Hippocampal formation (tissue), 2 donors: ENCODE results near the gene OPCML.
A peak's percentile ranks its signal among the peaks of the same experiment; 100 is the strongest.

Experiments
- DNase-seq, 2 donors: peaks; one replicate each; lab custom pipeline; 2025; lab: John Stamatoyannopoulos, UW

OPCML gene

GRCh38 chr11:133531971-133532651, at the start of gene OPCML:
Gene OPCML, minus strand, starts transcription at chr11:133532501.
- DNase-seq: peak in 1 of 2 donors; percentile 33

DNA sequence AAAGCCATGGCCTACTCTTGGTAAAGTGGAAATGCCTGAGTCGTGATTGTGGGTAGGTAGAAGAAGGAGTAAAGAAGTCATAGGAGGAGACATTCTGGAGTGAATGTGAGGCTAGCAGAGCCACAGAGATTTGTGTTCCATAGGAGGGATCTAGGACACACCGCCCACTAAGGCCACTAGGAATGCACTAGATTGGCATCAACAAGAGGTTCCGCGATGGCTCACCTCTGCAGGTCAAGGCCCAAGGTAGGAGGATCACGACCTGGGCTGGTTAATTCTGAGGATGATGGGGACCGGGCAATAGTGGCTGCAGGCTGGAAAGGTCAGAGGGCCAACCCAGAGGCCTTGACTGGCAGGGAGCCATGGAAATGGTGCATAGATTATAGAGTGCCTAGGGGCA, 48.8 kb upstream of the OPCML start:
- DNase-seq: no peak

- DNase-seq: no peak
Observed at GRCh38 chr11:133579165-133580031, 47.1 kb upstream of the OPCML start.

DNA sequence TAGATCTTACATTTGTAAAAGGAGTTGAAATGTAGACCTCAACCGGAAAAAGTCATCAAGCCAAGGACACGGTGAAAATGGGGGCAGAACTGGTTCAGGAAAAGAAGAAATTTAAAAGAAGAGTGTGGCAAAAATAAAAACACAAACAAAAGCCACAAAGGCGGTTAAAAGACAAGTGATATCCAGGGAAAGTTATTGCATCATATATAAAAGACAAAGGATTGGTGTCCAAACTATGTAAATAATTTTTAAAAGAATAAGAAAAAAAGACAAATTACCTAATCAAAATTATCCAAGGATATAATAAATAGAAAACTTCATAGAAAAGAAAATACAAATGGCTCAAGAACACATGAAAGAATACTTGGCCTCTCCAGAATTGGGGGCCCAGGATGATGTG, 45.1 kb upstream of the OPCML start:
- no peak for DNase-seq

DNA sequence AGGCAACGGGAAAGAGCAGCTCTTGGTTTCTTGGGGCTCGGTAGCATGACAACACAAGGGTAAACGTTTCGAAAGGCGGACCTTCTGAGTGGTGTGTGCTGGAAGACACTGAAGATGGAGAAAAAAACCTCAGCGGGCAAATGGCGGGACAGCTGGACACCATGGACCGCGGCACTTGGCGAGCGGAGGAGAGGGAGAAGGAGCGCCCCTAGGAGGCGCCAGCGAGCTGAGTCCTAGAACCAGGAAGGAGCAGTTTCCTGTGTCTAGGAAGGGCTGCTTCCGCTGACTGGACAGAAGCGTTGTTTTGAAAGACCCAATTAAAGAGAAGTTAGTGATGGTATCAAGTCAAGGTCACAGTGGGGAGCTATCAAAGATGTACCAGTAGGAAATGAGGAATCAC, 44.0 kb upstream of the OPCML start:
- no peak for DNase-seq

GRCh38 chr11:133573081-133573480, 40.8 kb upstream of the OPCML start:
- DNase-seq: no peak

GRCh38 chr11:133570376-133570775, 38.1 kb upstream of the OPCML start:
- no peak for DNase-seq

DNA sequence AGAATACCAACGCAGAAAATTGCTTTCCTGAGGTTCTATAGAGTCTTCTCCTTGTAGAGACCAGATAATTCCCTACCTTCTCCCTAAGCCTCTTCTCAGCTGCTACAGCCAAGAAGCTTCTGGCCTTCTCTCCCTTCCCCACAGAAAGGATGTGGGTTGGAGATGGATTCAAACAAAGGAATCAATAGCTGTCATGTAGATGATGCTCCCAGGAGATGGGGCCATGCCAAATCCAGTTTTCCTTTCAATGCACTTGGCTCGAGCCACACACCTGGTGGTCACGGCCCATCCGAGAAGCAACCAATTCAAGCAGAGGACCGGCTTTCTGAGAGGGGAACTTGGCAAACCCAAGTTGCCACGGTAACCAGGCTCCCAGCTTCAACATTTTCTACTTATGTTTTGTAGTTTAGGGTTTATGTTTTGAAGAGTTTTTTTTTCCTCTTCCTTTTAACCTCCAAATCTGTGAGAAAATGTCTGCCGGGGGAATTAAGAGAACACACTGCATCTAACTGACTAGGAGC, 31.3 kb upstream of the OPCML start:
- DNase-seq: no peak

GRCh38 chr11:133560472-133560855, 28.2 kb upstream of the OPCML start:
- DNase-seq: no peak

- DNase-seq: no peak
Observed at GRCh38 chr11:133559833-133560471, 27.7 kb upstream of the OPCML start.

- DNase-seq: no peak
Observed at GRCh38 chr11:133559382-133559781, 27.1 kb upstream of the OPCML start.

GRCh38 chr11:133555034-133555433, 22.7 kb upstream of the OPCML start:
- DNase-seq: no peak

GRCh38 chr11:133553885-133554740, 21.8 kb upstream of the OPCML start:
- DNase-seq: no peak

DNA sequence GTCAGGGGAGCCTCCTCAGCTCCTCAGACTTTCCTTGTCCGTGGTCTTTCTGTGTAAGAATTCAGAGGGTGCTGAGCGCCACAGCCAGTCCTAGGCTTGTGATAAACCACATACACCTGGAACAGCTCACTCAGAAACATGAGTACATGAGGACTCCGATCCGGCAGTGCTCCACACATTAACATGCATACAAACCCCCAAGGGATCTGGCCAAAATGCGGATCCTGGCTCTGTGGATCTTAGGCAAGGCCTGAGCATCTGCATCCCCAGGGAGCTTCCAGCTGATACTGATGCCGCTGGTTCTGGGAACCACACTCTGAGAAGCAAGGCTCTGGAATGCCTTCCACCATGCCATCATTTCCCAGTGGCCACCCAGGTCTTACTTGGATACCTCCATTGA, 20.6 kb upstream of the OPCML start:
- DNase-seq: no peak

DNA sequence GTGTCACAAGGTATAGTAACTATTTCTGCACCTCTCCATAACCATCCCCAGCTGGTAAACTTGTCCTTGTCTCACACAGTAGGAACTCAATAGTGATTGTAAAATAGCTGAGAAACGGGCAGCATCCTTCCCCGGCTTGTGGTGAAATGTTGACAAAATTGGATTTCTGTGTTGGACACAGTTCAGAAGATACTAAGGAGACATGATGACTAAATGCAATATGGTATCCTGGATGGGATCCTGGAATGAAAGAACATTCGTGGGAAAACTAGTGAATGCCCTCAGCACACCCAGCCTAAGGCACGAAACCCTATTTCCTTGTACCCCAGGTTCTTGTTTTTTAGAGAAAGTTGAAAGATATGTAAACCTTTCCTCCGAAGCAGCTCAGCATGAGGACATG, 18.8 kb upstream of the OPCML start:
- DNase-seq: no peak

DNA sequence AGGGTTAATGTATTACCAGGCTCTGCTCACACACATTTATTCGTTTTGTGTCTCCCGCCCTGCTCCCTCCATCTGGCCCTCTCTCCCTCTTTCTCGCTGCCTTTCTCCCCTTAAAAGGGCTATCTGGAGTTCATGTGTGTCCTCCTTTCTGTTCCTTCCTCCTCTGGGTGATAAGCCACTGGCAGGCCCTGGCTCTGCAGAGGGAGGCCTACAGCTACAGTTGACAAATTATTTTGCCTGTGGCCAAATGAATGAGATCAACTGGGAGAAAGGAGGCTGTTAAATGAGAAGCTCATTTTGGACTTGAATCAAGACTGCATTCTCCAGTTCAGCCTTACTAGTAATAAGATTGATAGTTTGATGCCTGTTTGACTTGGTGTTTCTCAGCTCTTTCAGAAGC, 17.5 kb upstream of the OPCML start:
- no peak for DNase-seq

- no peak for DNase-seq
Observed at GRCh38 chr11:133548641-133549040, 16.3 kb upstream of the OPCML start.

DNA sequence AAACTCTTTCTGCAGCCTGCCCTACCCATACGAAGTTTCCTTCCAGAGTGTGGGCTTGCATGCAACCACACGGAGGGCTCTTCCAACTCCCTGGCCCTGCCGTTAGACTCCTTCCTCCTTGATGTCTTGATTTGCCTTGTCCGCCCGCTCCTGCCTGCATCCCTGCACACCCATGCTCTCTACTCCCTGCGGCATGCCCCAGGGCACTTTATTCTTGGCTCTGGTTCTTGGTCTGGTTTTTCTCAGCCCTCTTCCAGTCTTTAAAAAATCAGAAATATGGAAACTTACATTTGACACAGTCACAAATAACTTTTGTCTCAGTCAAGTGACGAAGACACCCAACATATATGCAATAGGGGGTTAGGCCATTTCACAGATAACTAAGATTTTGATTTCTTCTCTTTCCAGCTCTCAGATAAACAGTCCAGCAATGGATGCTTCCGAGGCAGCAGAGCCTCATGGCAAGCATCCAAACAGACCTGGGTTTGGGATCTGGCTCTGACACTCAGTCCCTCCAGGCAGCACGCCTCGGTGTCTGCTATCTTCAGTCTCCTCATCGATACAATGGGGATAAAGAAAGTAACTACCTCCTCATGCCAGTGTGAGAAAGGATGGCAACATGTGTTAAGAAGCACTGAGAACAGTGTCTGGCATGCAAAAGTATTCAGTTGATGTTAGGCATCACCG, 15.7 kb upstream of the OPCML start:
- DNase-seq: no peak

GRCh38 chr11:133545199-133545803, 13.0 kb upstream of the OPCML start:
- DNase-seq: no peak

DNA sequence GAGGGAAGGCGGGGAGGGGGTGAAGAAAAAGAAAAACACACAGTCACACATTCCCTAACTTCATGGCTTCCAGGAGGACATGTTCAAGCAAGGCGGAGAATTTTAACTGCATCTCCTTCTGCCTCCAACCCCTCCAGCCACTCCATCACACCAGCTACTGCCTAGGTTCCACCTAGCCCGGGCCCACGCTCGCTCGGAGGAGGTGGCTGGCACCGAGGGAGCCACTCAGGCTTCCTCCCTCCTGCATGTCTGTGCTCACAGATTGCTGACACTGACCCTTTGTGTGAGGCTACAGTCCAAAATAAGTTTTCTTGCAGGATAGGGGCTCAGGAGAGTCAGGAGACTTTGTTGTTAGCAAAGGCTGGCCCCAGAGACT, 9.4 kb upstream of the OPCML start:
- DNase-seq: no peak
